Neural cell (in vitro differentiated cells): Measurements from ENCODE around the gene GIPC1. TPM values are rescaled to one million over a fixed set of nuclear protein-coding genes. Genes with fewer than 3 reads are reported as not detected.

Source experiments
- H2AFZ ChIP-seq: fragments of 200-600, 300-800 bp; sonication (generic), shearing (Covaris generic); 2 replicates; pipeline ENCODE4 v1.6.0; 2014; ENCODE audit warnings: low read depth, mild to moderate bottlenecking, antibody characterized with exemption, low read length, moderate library complexity
- H3F3A ChIP-seq: fragments of 200-600 bp; shearing (Covaris generic); 2 replicates; pipeline ENCODE4 v1.6.1; 2016; ENCODE audit warnings: mild to moderate bottlenecking, moderate library complexity, mixed read lengths, antibody characterized with exemption, low read length; ENCODE audit not compliant: insufficient read depth, poor library complexity, severe bottlenecking
- H3K27ac ChIP-seq: fragments of 200-600, 300-800 bp; sonication (generic), shearing (Covaris generic); 2 replicates; pipeline ENCODE4 v1.5.1; 2014; ENCODE audit warnings: mild to moderate bottlenecking, low read length, moderate library complexity
- H3K27me3 ChIP-seq: fragments of 300-800, 200-600 bp; sonication (generic), shearing (Covaris generic); 2 replicates; pipeline ENCODE4 v1.6.0; 2014; ENCODE audit warnings: mild to moderate bottlenecking, low read depth, low read length, moderate library complexity; ENCODE audit not compliant: insufficient read depth
- H3K36me3 ChIP-seq: fragments of 300-800, 200-600 bp; sonication (generic), shearing (Covaris generic); 2 replicates; pipeline ENCODE4 v1.5.1; 2014; ENCODE audit warnings: mild to moderate bottlenecking, antibody characterized with exemption, low read length, moderate library complexity; ENCODE audit not compliant: insufficient read depth
- H3K4me2 ChIP-seq: fragments of 300-800, 200-600 bp; sonication (generic), shearing (Covaris generic); 2 replicates; pipeline ENCODE4 v1.6.0; 2014; ENCODE audit warnings: mild to moderate bottlenecking, low read length
- H3K4me3 ChIP-seq: fragments of 300-800, 200-600 bp; sonication (generic), shearing (Covaris generic); 2 replicates; pipeline ENCODE4 v1.5.1; 2014; ENCODE audit warnings: mild to moderate bottlenecking, low read length, moderate library complexity
- H3K79me2 ChIP-seq: fragments of 200-600 bp; shearing (Covaris generic); replicated peaks from 2 replicates; pipeline ENCODE4 v1.6.0; 2014; ENCODE audit warnings: mild to moderate bottlenecking, low read length, moderate library complexity; ENCODE audit not compliant: insufficient read depth
- H3K9ac ChIP-seq: fragments of 300-800, 200-600 bp; sonication (generic), shearing (Covaris generic); 2 replicates; pipeline ENCODE4 v1.6.1; 2016; ENCODE audit warnings: mild to moderate bottlenecking, low read length, mixed read lengths
- H3K9me2 ChIP-seq: fragments of 200-600 bp; shearing (Covaris generic); 2 replicates; pipeline ENCODE4 v1.6.1; 2016; ENCODE audit warnings: mild to moderate bottlenecking, low read length, mixed read lengths; ENCODE audit not compliant: insufficient read depth
- H3K9me3 ChIP-seq: fragments of 200-600, 300-800 bp; sonication (generic), shearing (Covaris generic); 2 replicates; pipeline ENCODE4 v1.6.1; 2016; ENCODE audit warnings: mild to moderate bottlenecking, mixed run types, low read length, moderate library complexity, mixed read lengths
- H4K20me1 ChIP-seq: fragments of 200-600 bp; shearing (Covaris generic); 2 replicates; pipeline ENCODE4 v1.6.1; 2016; ENCODE audit warnings: mild to moderate bottlenecking, mixed run types; ENCODE audit not compliant: insufficient read depth
- CTCF ChIP-seq: fragments of 450-650 bp; IDR thresholded peaks from 2 replicates; pipeline ENCODE4 v1.5.1; 2014; ENCODE audit warnings: antibody characterized with exemption, mild to moderate bottlenecking, moderate library complexity; ENCODE audit not compliant: poor library complexity, severe bottlenecking
- EP300 ChIP-seq: fragments of 450-650 bp; conservative IDR thresholded peaks from 2 replicates; pipeline ENCODE4 v1.6.1; 2014; ENCODE audit warnings: antibody characterized with exemption, mild to moderate bottlenecking, moderate library complexity; ENCODE audit not compliant: poor library complexity, severe bottlenecking
- EZH2 ChIP-seq: fragments of 200-600, 300-800 bp; shearing (Covaris generic), sonication (generic); IDR thresholded peaks from 2 replicates; pipeline ENCODE4 v1.6.1; 2014; ENCODE audit warnings: antibody characterized with exemption, low read length, borderline replicate concordance, mild to moderate bottlenecking; ENCODE audit not compliant: insufficient read depth, poor library complexity, severe bottlenecking
- MXI1 ChIP-seq: fragments of 450-650 bp; conservative IDR thresholded peaks from 2 replicates; pipeline ENCODE4 v1.6.1; 2014; ENCODE audit warnings: antibody characterized with exemption, mild to moderate bottlenecking; ENCODE audit not compliant: poor library complexity, severe bottlenecking
- POLR2AphosphoS5 ChIP-seq: IDR thresholded peaks from 2 replicates; pipeline ENCODE4 v1.6.1; 2012
- RAD21 ChIP-seq: fragments of 450-650 bp; conservative IDR thresholded peaks from 2 replicates; pipeline ENCODE4 v1.6.1; 2014; ENCODE audit warnings: antibody characterized with exemption, mild to moderate bottlenecking, moderate library complexity
- REST ChIP-seq: IDR thresholded peaks from 2 replicates; pipeline ENCODE4 v1.6.1; 2012; ENCODE audit warnings: borderline replicate concordance
- SMC3 ChIP-seq: fragments of 450-650 bp; conservative IDR thresholded peaks from 2 replicates; pipeline ENCODE4 v1.6.1; 2014; ENCODE audit warnings: antibody characterized with exemption, mild to moderate bottlenecking, moderate library complexity; ENCODE audit not compliant: poor library complexity
- TAF1 ChIP-seq: IDR thresholded peaks from 2 replicates; pipeline ENCODE4 v1.6.1; 2012; ENCODE audit warnings: low read depth
- polyA plus RNA-seq: library from polyadenylated mRNA; depleted of rRNA; stranded (reverse); fragments of >200 nt; gene quantifications from 2 replicates; pipeline ENCODE4 v1.2.3, GENCODE V29; 2014

The GIPC1 gene
- polyA plus RNA-seq, 1 donor from 2014 or later, result 128 TPM

- Histone ChIP-seq H2AFZ (no peak overlapping the region), H4K20me1 (no peaks in the 10 kb centered on the region), H3K27me3 (no peaks in the 10 kb centered on the region), H3K79me2 (no peaks in the 10 kb centered on the region), H3F3A (no peaks in the 10 kb centered on the region), H3K9ac (no peak overlapping the region), H3K4me3 (no peak overlapping the region), H3K4me2 (no peak overlapping the region), H3K9me3 (no peaks in the 10 kb centered on the region), H3K27ac (no peak overlapping the region), H3K9me2 (no peaks in the 10 kb centered on the region), H3K36me3 (no peaks in the 10 kb centered on the region)
- TF ChIP-seq TAF1 (no peak), CTCF (no peak), SMC3 (no peak), REST (no peak), RAD21 (no peak), POLR2AphosphoS5 (no peak), EP300 (no peak), EZH2 (no peak), MXI1 (no peak)
Measured at GRCh38 chr19:14449321-14449720, 46.6 kb downstream of the GIPC1 start.

- no peak overlapping the region for H3K4me3 ChIP-seq
- no peaks in the 10 kb centered on the region for H3K9me3 ChIP-seq
- H3K36me3 ChIP-seq, result peaks cover 9% of the 10 kb centered on the region
Measured at GRCh38 chr19:14446336-14447036, 49.4 kb downstream of the GIPC1 start.

More at GRCh38 chr19:14446336-14447036, 49.4 kb downstream of the GIPC1 start:
- Histone ChIP-seq H3K27ac (no peak overlapping the region), H4K20me1 (no peaks in the 10 kb centered on the region), H3K79me2 (no peaks in the 10 kb centered on the region), H3F3A (no peaks in the 10 kb centered on the region), H2AFZ (no peak overlapping the region), H3K4me2 (no peak overlapping the region), H3K9ac (no peak overlapping the region), H3K9me2 (no peaks in the 10 kb centered on the region), H3K27me3 (no peaks in the 10 kb centered on the region)
- TF ChIP-seq EZH2, result no peak
- TF ChIP-seq POLR2AphosphoS5, result no peak
- TF ChIP-seq REST, result no peak
- no peak for TF ChIP-seq SMC3
- no peak for TF ChIP-seq TAF1
- TF ChIP-seq MXI1, result no peak
- no peak for TF ChIP-seq CTCF
- no peak for TF ChIP-seq EP300
- TF ChIP-seq RAD21, result no peak
